GM19043 (cell line): ENCODE data around the gene TLR8.
"Not testable (repeated sequence)": the region's sequence is repeated elsewhere in the genome, so short reads cannot be mapped to it uniquely, and the experiment has no call there.

Experiments used
- ATAC-seq: cut with Tn5 transposase; IDR thresholded peaks from one replicate; pipeline ENCODE4 v1.9.1; 2021; ENCODE audit warnings: low read depth; ENCODE audit not compliant: unreplicated experiment

Gene TLR8

DNA sequence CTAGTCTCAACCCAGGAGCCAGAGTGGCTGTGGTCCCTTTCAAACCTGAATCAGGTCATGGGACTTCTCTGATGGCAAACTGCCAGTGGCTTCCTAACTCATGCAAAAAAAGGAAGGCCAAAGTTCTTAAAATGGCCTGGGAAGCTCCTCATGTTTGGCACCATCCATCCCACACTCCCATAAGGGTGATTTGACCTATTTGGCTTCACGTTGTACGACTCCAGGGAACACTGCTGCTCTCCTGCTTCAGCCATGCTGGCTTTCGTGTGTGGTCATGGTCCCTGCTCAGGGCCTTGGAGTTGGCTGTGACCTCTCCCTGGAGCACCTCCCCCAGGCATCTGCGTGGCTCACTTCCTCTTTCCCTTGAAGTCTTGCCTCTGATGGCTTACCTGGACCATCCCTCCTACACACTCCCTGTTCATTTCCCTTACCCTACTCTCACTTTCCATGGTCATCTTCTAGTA lies 55.7 kb downstream of the TLR8 start:
- no peak for ATAC-seq

- ATAC-seq, result not testable (repeated sequence)
Measured at GRCh38 chrX:12963210-12963850, 56.9 kb downstream of the TLR8 start.

DNA sequence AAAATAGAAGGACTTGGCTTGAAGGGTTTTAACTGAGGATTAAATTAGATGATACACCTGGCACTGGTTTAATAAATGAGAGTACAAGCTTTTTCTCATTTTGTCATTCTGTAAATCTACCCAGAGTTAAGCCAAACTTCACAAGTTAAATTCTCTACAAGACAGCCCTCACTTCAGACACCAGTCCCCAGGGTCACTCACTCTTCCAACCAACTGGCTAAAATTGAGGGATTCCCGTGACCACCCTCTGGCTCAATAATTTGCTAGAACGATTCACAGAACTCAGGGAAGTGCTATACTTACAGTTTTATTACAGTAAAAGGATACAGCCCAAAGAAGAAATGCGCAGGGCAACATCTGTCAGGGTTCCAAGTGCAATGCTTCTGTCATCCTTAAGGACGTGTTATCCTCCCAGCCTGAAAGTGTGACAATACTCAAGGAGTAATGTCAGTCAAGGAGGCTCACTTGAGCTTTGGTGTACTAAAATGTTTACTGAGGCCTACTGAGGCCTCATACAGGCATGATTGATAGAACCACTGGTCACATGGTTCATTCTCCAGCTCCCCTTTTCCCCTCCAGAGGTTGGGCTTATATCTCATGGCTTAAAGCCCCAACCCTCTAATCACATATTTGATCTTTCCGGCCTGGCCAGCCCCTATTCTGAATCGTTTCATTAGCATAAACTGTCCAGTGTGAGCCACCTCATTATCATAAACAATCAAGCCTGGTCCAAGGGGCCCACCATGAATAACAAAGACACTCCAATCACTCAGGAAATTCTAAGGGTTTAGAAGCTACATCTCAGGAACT lies 58.9 kb downstream of the TLR8 start:
- no peak for ATAC-seq

DNA sequence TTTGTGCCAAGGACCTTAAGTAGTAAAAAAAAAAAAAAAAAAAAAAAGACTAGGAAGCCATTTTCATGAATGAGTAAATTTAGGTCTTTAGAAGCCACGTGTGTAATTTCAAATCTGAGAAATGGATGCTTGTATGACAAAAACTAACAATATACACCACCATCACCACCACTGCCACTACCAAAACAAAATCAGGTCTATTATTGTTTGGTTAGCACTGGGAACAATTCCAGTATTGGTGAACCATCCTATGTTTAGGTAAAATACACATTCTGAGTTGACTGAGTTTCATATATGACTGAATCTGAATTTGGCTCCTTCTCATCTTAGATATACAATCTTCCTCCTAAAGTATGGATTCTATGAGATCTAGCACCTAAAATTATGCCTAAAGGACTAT lies 59.7 kb downstream of the TLR8 start:
- no peak for ATAC-seq

GRCh38 chrX:12967711-12968465 lies 61.5 kb downstream of the TLR8 start:
- no peak for ATAC-seq

DNA sequence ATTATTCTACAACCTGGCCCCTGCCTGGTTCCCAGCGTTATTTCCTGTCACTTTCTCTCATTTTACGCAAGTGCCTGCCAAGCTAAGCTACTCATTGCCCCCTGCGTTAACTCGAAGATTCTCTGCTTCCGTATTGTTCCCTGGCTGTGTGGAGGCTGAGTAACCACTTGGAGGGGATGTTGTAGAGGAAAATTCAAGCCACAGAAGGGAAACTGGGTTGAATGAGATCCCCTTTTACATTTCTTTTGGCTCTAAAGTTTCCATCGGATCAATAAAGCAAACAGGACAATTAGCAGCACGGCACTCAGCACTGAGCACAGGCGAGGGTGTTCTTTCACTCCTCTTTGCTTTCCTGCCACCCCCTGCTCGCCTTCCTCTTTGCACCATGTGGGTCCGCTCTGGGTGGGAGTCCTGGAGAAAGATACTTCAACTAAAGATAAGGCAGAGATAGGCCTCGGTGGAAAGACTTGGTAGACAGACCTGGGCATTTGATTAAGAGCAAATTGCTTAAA lies 64.3 kb downstream of the TLR8 start:
- no peak for ATAC-seq

DNA sequence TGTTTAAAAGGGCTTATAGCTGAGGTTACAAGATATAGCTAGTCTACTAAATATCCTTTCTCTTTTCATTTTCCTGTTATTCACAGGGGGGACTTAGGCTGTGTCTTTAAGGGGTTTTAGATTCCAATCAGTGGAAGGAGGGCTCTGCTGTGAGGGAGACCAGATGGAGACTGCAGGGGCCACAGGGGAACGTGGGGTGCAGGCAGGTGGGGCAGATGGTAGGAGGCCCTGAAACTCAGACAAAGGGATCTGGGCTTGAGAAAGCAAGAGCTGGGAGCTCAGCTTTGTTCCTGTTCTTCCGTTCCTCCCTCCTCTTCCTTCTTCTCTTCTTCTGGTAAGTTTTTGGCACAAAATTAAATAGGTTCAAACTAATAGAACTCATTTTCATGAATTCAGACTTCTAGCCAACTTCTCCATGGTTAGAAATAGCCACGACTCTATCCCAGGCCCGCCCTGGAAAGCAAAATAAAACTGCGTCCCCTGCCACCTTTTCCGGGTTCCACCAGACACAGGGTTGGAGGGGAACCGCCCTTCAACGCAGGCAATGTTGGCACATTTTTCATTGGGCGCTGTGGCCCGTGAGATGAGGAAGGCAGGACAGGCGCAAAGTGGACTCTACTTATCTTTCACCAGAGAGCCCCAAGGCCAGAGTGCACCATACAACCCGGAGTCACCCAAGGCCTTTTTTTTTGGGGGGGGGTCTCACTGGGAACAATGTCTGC lies 65.0 kb downstream of the TLR8 start:
- no peak for ATAC-seq

- ATAC-seq, result no peak
Measured at GRCh38 chrX:12972243-12972642, 65.8 kb downstream of the TLR8 start.
